Endothelial cell of umbilical vein (primary cell): Measurements from ENCODE around the gene LZIC. TPM values are rescaled to one million over a fixed set of nuclear protein-coding genes. Genes with fewer than 3 reads are reported as not detected.

Experiments
- BruUV-seq: library from RNA; stranded (reverse); fragments of 400-500 nt; replicated peaks from 2 replicates; lab custom pipeline; 2021; lab: Mats Ljungman, UMichigan
- CTCF ChIA-PET: fragments of 300-600, 350-600 bp; sonication (Branson Sonifier 250); formaldehyde crosslinking; loops from one replicate; lab custom pipeline; 2021; ENCODE audit warnings: antibody characterized with exemption, inconsistent platforms; lab: Charles Lee
- POLR2A ChIA-PET: fragments of 300-600, 350-600 bp; sonication (Branson Sonifier 250); formaldehyde crosslinking; loops from one replicate; lab custom pipeline; 2021; ENCODE audit warnings: antibody characterized with exemption, inconsistent platforms; lab: Charles Lee
- DNase-seq: peaks from one replicate; pipeline ENCODE4 v3.0.0-alpha.2; 2011; ENCODE audit warnings: low read depth, low spot score
- FAIRE-seq: peaks from 2 replicates; lab custom pipeline; 2011; peaks lifted over from hg19 to GRCh38; lab: Jason Lieb, UNC
- H2AFZ ChIP-seq: 2 replicates; pipeline ENCODE4 v1.6.0; 2012; ENCODE audit warnings: low read depth, low read length, control low read depth, inconsistent platforms
- H3K27ac ChIP-seq: 2 replicates; pipeline ENCODE4 v1.5.1; 2011; ENCODE audit warnings: low read depth, mild to moderate bottlenecking, control low read depth, low read length, moderate library complexity; ENCODE audit not compliant: insufficient read depth
- H3K27me3 ChIP-seq, 2 experiments: 2 replicates each; pipeline versions ENCODE4 v1.6.0 to v1.6.1; 2011; ENCODE audit warnings: low read length in 2 of 2, mixed read lengths in 1 of 2; ENCODE audit not compliant: control insufficient read depth in 2 of 2, insufficient read depth in 2 of 2
- H3K36me3 ChIP-seq, 2 experiments: 2 replicates in 1 of 2; 3 replicates in 1 of 2; pipeline ENCODE4 v1.5.1; 2011; ENCODE audit warnings: low read length in 2 of 2, mild to moderate bottlenecking in 1 of 2, moderate library complexity in 1 of 2; ENCODE audit not compliant: control insufficient read depth in 2 of 2, insufficient read depth in 2 of 2; ENCODE audit errors: extremely low read depth in 1 of 2
- H3K4me1 ChIP-seq: 3 replicates; pipeline ENCODE4 v1.5.1; 2011; ENCODE audit warnings: mild to moderate bottlenecking, low read length; ENCODE audit not compliant: control insufficient read depth, insufficient read depth; ENCODE audit errors: extremely low read depth
- H3K4me2 ChIP-seq: 2 replicates; pipeline ENCODE4 v1.6.1; 2011; ENCODE audit warnings: low read length, control low read depth, mixed read lengths; ENCODE audit not compliant: insufficient read depth
- H3K4me3 ChIP-seq, 3 experiments: fragments of 200-600 bp in 1 of 3; sonication (generic), shearing (Covaris generic) in 1 of 3; replicated peaks in 1 of 3; 2 replicates each; pipeline ENCODE4 v1.5.1; 2011 to 2016; ENCODE audit warnings: control low read depth in 3 of 3, low read length in 3 of 3, mild to moderate bottlenecking in 2 of 3, inconsistent platforms in 1 of 3, low read depth in 1 of 3, moderate library complexity in 1 of 3; ENCODE audit not compliant: insufficient read depth in 1 of 3
- H3K79me2 ChIP-seq: 2 replicates; pipeline ENCODE4 v1.6.0; 2012; ENCODE audit warnings: low read length, inconsistent platforms; ENCODE audit not compliant: control insufficient read depth, insufficient read depth
- H3K9ac ChIP-seq: replicated peaks from 2 replicates; pipeline ENCODE3; 2011; ENCODE audit warnings: low read length, control low read depth; ENCODE audit not compliant: insufficient read depth; ENCODE audit errors: extremely low read depth
- H3K9me1 ChIP-seq: replicated peaks from 3 replicates; pipeline ENCODE4 v1.6.0; 2011; ENCODE audit warnings: mild to moderate bottlenecking, low read length; ENCODE audit not compliant: control insufficient read depth, insufficient read depth; ENCODE audit errors: extremely low read depth
- H3K9me3 ChIP-seq: replicated peaks from 2 replicates; pipeline ENCODE4 v1.5.1; 2012; ENCODE audit warnings: low read length, inconsistent platforms; ENCODE audit not compliant: control insufficient read depth, insufficient read depth
- H4K20me1 ChIP-seq: replicated peaks from 2 replicates; pipeline ENCODE3; 2011; ENCODE audit warnings: mild to moderate bottlenecking, low read length; ENCODE audit not compliant: control insufficient read depth, insufficient read depth; ENCODE audit errors: extremely low read depth
- EZH2 ChIP-seq: IDR thresholded peaks from 2 replicates; pipeline ENCODE4 v1.6.1; 2012; ENCODE audit warnings: borderline replicate concordance, low read depth, mild to moderate bottlenecking, moderate library complexity, low read length, inconsistent platforms; ENCODE audit not compliant: severe bottlenecking
- FOS ChIP-seq: IDR thresholded peaks from 2 replicates; pipeline ENCODE4 v1.6.1; 2011; ENCODE audit warnings: mild to moderate bottlenecking, low read length, moderate library complexity, borderline replicate concordance; ENCODE audit not compliant: insufficient read depth
- GATA2 ChIP-seq: IDR thresholded peaks from 2 replicates; pipeline ENCODE4 v1.7.0; 2011; ENCODE audit warnings: low read depth, mild to moderate bottlenecking, moderate library complexity, mixed read lengths, low read length; ENCODE audit not compliant: insufficient read length, insufficient read depth
- JUN ChIP-seq: IDR thresholded peaks from 2 replicates; pipeline ENCODE4 v1.6.1; 2011; ENCODE audit warnings: borderline replicate concordance, low read depth; ENCODE audit not compliant: insufficient read length, insufficient read depth
- MYC ChIP-seq: IDR thresholded peaks from one replicate; pipeline ENCODE4 v1.6.1; 2011; ENCODE audit warnings: mild to moderate bottlenecking, low read depth, low read length
- POLR2A ChIP-seq: IDR thresholded peaks from 2 replicates; pipeline ENCODE4 v1.6.1; 2012; ENCODE audit warnings: low read depth, mild to moderate bottlenecking, control low read depth, low read length
- POLR2AphosphoS5 ChIP-seq: IDR thresholded peaks from 2 replicates; pipeline ENCODE4 v1.6.1; 2012; ENCODE audit warnings: low read depth, mild to moderate bottlenecking, control low read depth, low read length, moderate library complexity; ENCODE audit not compliant: insufficient read depth
- dilution Hi-C: fragments of 300-500 bp; cut with MboI; formaldehyde crosslinking; loops from one replicate; pipeline ENCODE4 v1.15.0; 2019; ENCODE audit warnings: low sequenced_read_pairs; ENCODE audit not compliant: extremely low pct_ligation_motif_present
- intact Hi-C: fragments of 100-400 bp; cut with micrococcal nuclease; formaldehyde crosslinking; loops from one replicate; pipeline ENCODE4 v1.10.0; 2022
- polyA plus RNA-seq, 4 experiments: library from polyadenylated mRNA; depleted of rRNA in 3 of 4; stranded (reverse) in 3 of 4; unstranded in 1 of 4; fragments of >200 nt; gene quantifications; 2 replicates each; pipeline versions ENCODE4 v1.2.1 to v1.2.3, GENCODE V29; 2011 to 2012; ENCODE audit warnings: missing spikeins in 1 of 4
- total RNA-seq: library from RNA; stranded (reverse); gene quantifications from 2 replicates; pipeline ENCODE4 v1.2.3, GENCODE V29; 2021
- TF ChIP-seq, protein P1 (sequence below): IDR thresholded peaks from 2 replicates; pipeline ENCODE4 v1.6.1; 2011; ENCODE audit not compliant: insufficient read depth, insufficient read length
- TF ChIP-seq, protein P2 (sequence below), 2 donors: IDR thresholded peaks; 1 replicate in 1 of 2; 2 replicates in 1 of 2; pipeline ENCODE4 v1.5.1; 2011; ENCODE audit warnings: low read length in 2 of 2, mild to moderate bottlenecking in 2 of 2, moderate library complexity in 2 of 2, control low read depth in 1 of 2, inconsistent platforms in 1 of 2, low read depth in 1 of 2; ENCODE audit not compliant: insufficient read depth in 1 of 2; ENCODE audit errors: extremely low read depth in 1 of 2

Gene LZIC
- total and polyA plus RNA-seq, 2 donors (not counting 3 experiments of a cell fraction or from before 2014, with no cell fraction given): 3.7 to 23.4 TPM

DNA sequence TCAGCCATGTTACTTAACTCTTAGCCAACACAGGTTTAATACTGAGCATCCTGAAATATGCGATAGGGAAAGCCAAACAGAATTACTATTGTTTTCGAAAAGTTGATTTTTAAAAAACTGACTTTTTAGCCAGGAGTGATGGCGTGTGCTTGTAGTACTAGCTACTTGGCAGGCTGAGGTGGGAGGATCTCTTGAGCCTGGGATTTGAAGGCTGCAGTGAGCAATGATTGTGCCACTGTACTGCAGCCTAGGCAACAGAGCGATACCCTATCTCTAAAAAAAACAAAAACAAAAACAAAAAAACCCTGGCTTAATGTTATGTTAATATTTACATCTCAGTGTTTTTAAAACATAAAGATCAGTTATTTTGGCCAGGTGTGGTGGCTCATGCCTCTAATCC, 16.8 kb upstream of the LZIC start:
- Histone ChIP-seq H3K4me3 (no peak overlapping the region), H3K27me3 (no peaks in the 10 kb centered on the region), H3K4me2 (no peak overlapping the region), H4K20me1 (no peaks in the 10 kb centered on the region), H3K4me1 (no peaks in the 10 kb centered on the region), H3K9me3 (no peaks in the 10 kb centered on the region), H3K9me1 (no peaks in the 10 kb centered on the region), H3K27ac (no peak overlapping the region), H3K36me3 (no peaks in the 10 kb centered on the region), H3K79me2 (no peaks in the 10 kb centered on the region), H2AFZ (no peak overlapping the region), H3K9ac (no peak overlapping the region)
- POLR2A ChIA-PET: no interaction called here
- intact Hi-C loops: no loop called here
- DNase-seq: no peak
- no TSS peak for BruUV-seq
- no peak for FAIRE-seq
- CTCF ChIA-PET: interaction anchor here (1.1 kb wide), 1 partner anchor 10 kb away, joined by 3 read pairs; no protein-coding TSS in a partner anchor
- TF ChIP-seq GATA2: no peak
- no peak for TF ChIP-seq POLR2A
- no peak for TF ChIP-seq POLR2AphosphoS5
- TF ChIP-seq EZH2: no peak
- TF ChIP-seq, protein P1, sequence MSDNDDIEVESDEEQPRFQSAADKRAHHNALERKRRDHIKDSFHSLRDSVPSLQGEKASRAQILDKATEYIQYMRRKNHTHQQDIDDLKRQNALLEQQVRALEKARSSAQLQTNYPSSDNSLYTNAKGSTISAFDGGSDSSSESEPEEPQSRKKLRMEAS: no peak
- TF ChIP-seq, protein P2, sequence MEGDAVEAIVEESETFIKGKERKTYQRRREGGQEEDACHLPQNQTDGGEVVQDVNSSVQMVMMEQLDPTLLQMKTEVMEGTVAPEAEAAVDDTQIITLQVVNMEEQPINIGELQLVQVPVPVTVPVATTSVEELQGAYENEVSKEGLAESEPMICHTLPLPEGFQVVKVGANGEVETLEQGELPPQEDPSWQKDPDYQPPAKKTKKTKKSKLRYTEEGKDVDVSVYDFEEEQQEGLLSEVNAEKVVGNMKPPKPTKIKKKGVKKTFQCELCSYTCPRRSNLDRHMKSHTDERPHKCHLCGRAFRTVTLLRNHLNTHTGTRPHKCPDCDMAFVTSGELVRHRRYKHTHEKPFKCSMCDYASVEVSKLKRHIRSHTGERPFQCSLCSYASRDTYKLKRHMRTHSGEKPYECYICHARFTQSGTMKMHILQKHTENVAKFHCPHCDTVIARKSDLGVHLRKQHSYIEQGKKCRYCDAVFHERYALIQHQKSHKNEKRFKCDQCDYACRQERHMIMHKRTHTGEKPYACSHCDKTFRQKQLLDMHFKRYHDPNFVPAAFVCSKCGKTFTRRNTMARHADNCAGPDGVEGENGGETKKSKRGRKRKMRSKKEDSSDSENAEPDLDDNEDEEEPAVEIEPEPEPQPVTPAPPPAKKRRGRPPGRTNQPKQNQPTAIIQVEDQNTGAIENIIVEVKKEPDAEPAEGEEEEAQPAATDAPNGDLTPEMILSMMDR (IDR thresholded peaks at IDR 0.05; ENCODE audit: extremely low read depth in 1 of 2, insufficient read depth in 1 of 2, low read depth in 1 of 2, low read length in 2 of 2): no peak
- no peak for TF ChIP-seq MYC
- TF ChIP-seq FOS: no peak
- TF ChIP-seq JUN: no peak
- dilution Hi-C loops: no loop called here
